Activated CD8-positive, alpha-beta T cell treated with anti-CD3 and anti-CD28 coated beads, Interleukin-2, amount 10 ng/mL, durations not matched to agents 7 days and 5 days (primary cell): Measurements from ENCODE around the gene NEK11. TPM values are rescaled to one million over a fixed set of nuclear protein-coding genes. Genes with fewer than 3 reads are reported as not detected.

Experiments
- ATAC-seq: fragments of 150-1000 bp; cut with Tn5 transposase; one replicate; pipeline ENCODE4 v1.10.0; 2021; ENCODE audit warnings: moderate library complexity
- CTCF ChIA-PET: fragments of 350-600 bp; sonication (Branson Sonifier 250); formaldehyde crosslinking; loops from one replicate; lab custom pipeline; 2021; ENCODE audit warnings: antibody characterized with exemption; lab: Charles Lee
- POLR2A ChIA-PET: fragments of 350-600 bp; sonication (Branson Sonifier 250); formaldehyde crosslinking; loops from one replicate; lab custom pipeline; 2021; ENCODE audit warnings: antibody characterized with exemption; lab: Charles Lee
- DNase-seq: peaks from one replicate; pipeline ENCODE4 v3.0.0-alpha.2; 2020
- H3K27ac Mint-ChIP-seq: one replicate; pipeline ENCODE4 v1.8.0; 2021; ENCODE audit warnings: mild to moderate bottlenecking, mixed read lengths
- H3K27me3 Mint-ChIP-seq: one replicate; pipeline ENCODE4 v1.8.0; 2021; ENCODE audit warnings: low read depth, mixed read lengths
- H3K36me3 Mint-ChIP-seq: one replicate; pipeline ENCODE4 v1.8.0; 2021; ENCODE audit warnings: low read depth, mixed read lengths
- H3K4me1 Mint-ChIP-seq: one replicate; pipeline ENCODE4 v1.8.0; 2021; ENCODE audit warnings: low read depth, mixed read lengths
- H3K4me3 Mint-ChIP-seq: one replicate; pipeline ENCODE4 v1.8.0; 2021; ENCODE audit warnings: mild to moderate bottlenecking, mixed read lengths
- H3K9me3 Mint-ChIP-seq: one replicate; pipeline ENCODE4 v1.8.0; 2022; ENCODE audit warnings: mixed read lengths; ENCODE audit not compliant: insufficient read depth
- total RNA-seq, 2 experiments: library from RNA; stranded (reverse); gene quantifications; one replicate each; pipeline ENCODE4 v1.2.3, GENCODE V29; 2021

NEK11 gene
- total RNA-seq, 2 experiments from 2014 or later, result 0.58 to 1.7 TPM

DNA sequence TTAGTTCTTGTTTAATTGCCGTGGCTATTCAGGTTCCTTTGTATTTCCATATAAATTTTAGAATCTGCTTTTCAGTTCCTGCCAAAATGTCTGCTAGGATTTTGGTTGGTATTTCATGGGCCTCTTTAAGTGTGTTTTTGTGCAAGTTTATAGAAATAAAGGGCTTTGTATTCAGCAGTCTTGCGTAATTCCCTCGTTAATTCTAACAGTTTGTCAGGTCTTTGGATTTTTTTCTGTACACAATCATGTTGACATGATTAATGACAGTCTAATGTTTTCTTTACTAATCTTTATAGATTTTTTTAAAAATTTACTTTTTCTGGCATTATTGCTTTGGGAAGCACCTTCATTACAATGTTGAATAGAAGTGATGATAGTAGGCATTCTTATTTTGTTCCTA lies 120.9 kb downstream of the NEK11 start:
- Mint-ChIP-seq H3K9me3 (no peaks in the 10 kb centered on the region), H3K27me3 (no peaks in the 10 kb centered on the region), H3K4me1 (no peaks in the 10 kb centered on the region), H3K36me3 (no peaks in the 10 kb centered on the region), H3K27ac (no peak overlapping the region), H3K4me3 (no peak overlapping the region)
- CTCF ChIA-PET, result no interaction called here
- POLR2A ChIA-PET, result no interaction called here
- DNase-seq, result no peak
- no peak for ATAC-seq

DNA sequence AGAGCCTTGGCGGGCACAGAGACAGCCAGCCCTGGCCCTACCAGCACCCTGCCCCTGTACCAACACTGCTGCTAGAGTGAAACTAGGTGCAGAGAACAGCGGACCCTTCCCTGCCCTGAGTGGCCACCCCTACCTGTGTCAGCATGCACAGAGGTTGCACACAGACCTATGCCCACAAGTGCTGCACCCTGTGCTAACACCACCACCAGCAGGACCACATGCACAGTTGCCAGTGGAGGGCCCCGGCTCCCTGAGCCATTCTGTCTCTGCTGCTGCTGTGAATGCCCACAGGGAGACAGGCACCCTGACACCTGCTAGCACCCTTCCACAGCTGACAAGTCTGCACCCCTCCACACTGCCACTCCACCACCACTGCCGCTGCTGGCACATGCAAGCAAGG lies 131.8 kb downstream of the NEK11 start:
- H3K9me3 Mint-ChIP-seq, result no peaks in the 10 kb centered on the region
- no peak overlapping the region for H3K4me3 Mint-ChIP-seq
- peaks cover 5% of the 10 kb centered on the region for H3K27me3 Mint-ChIP-seq
- ATAC-seq (no peak), DNase-seq (no peak)
- H3K27ac Mint-ChIP-seq, result no peak overlapping the region
- CTCF ChIA-PET, result no interaction called here
- POLR2A ChIA-PET, result no interaction called here
- H3K36me3 Mint-ChIP-seq, result no peaks in the 10 kb centered on the region
- H3K4me1 Mint-ChIP-seq, result no peaks in the 10 kb centered on the region

DNA sequence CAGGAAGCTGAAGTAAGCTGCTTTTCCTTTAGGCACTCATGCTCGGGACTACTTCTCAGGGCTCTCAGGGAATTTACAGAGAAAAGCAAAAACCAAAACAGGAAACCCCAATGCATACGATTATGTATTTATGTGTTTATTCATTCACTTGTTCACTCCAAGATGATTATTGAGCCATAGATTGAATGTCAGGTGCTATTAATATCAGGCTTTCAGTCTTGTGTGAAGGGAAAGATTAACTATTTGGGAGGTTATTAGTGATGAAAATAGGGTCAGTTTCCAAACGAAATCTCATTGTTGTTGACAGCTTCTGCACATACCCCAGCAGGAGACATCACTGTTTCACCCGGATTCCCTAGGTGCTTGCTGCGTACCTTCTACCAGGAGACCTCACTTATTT lies 135.8 kb downstream of the NEK11 start:
- Mint-ChIP-seq H3K27me3 (peaks cover 5% of the 10 kb centered on the region), H3K36me3 (no peaks in the 10 kb centered on the region), H3K4me1 (no peaks in the 10 kb centered on the region), H3K27ac (no peak overlapping the region), H3K4me3 (no peak overlapping the region), H3K9me3 (no peaks in the 10 kb centered on the region)
- no peak for ATAC-seq
- CTCF ChIA-PET, result interaction anchor here (0.7 to 1.1 kb wide), 2 partner anchors 14 to 129 kb away, joined by 3 read pairs; no protein-coding TSS in a partner anchor
- no peak for DNase-seq
- POLR2A ChIA-PET, result no interaction called here

DNA sequence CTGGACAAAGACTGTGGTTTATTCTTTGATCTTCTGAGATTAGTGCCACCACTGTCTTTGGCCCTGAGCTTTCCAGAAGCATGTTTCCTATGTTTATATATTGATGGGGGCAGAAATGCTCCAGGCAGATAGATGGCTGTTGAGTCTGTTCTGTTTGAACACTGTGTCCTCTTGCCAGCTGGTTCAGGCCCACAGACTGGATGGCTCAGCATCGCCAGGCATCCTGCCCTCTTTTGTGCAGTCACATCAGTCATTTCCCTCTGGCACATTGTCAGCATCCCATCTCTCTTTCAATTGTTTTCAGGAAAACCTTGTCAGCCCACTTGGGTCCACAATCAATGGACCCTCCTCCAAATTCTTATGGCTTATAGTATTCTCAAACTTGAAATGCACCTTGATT lies 141.2 kb downstream of the NEK11 start:
- Mint-ChIP-seq H3K36me3 (no peaks in the 10 kb centered on the region), H3K4me1 (peaks cover 19% of the 10 kb centered on the region), H3K4me3 (no peak overlapping the region), H3K27ac (no peak overlapping the region), H3K9me3 (no peaks in the 10 kb centered on the region), H3K27me3 (peaks cover 5% of the 10 kb centered on the region)
- no peak for DNase-seq
- ATAC-seq, result no peak
- POLR2A ChIA-PET, result no interaction called here
- CTCF ChIA-PET, result no interaction called here

DNA sequence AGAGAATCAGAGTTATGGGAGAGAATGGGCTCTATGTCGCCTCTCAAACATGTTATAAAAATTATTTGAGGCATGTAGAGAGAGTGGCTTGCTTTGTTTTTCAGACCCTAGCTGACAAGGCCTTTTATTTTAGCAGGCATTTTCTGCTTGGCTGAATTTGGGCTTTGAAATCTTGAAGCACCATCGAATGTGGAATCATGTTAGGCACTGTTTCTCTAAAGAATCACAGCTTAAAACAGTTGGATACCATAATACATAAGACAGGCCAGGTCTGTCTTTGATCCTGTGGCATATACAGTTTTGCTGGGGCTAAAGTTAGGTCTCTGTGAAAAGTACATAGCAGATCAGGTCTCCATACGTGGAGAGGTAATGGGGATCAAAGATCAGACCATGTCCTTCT lies 142.7 kb downstream of the NEK11 start:
- Mint-ChIP-seq H3K27me3 (peaks cover 2% of the 10 kb centered on the region), H3K36me3 (no peaks in the 10 kb centered on the region), H3K27ac (no peak overlapping the region), H3K4me1 (peaks cover 33% of the 10 kb centered on the region), H3K9me3 (no peaks in the 10 kb centered on the region), H3K4me3 (no peak overlapping the region)
- POLR2A ChIA-PET, result no interaction called here
- CTCF ChIA-PET, result no interaction called here
- no peak for ATAC-seq
- DNase-seq, result no peak

DNA sequence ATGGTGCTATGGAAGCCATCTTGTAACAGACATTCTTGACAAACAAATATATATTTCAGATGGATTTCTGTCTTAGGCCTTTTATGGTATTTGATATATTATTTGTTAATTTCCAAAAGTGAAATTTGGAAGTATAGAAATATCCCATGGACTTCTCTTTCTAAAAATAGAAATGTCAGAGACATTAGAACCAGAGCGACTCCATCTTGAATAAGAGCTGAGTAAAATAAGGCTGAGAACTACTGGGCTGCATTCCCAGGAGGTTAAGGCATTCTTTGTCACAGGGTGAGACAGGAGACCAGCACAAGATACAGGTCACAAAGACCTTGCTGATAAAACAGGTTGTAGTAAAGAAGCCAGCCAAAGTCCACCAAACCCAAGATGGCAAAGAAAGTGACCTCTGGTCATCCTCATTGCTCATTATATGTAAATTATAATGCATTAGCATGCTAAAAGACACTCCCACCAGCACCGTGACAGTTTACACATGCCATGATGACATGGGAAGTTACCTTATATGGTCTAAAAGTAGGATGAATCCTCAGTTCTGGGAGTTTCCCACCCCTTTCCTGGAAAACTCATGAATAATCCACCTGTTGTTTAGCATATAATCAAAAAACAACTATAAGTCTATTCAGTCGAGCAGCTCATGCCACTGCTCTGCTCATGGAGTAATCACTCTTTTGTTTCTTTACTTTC lies 146.0 kb downstream of the NEK11 start:
- Mint-ChIP-seq H3K4me1 (peaks cover 47% of the 10 kb centered on the region), H3K4me3 (no peak overlapping the region), H3K9me3 (no peaks in the 10 kb centered on the region), H3K27me3 (no peaks in the 10 kb centered on the region), H3K27ac (peak overlapping the region; percentile 90), H3K36me3 (peaks cover 4% of the 10 kb centered on the region)
- POLR2A ChIA-PET, result interaction anchor here (0.8 kb wide), 1 partner anchor 279 kb away, joined by 3 read pairs; the partner anchor contains the start of gene ATP2C1
- CTCF ChIA-PET, result interaction anchor here (1.6 kb wide), 1 partner anchor 21 kb away, joined by 3 read pairs; no protein-coding TSS in a partner anchor
- no peak for DNase-seq
- no peak for ATAC-seq

DNA sequence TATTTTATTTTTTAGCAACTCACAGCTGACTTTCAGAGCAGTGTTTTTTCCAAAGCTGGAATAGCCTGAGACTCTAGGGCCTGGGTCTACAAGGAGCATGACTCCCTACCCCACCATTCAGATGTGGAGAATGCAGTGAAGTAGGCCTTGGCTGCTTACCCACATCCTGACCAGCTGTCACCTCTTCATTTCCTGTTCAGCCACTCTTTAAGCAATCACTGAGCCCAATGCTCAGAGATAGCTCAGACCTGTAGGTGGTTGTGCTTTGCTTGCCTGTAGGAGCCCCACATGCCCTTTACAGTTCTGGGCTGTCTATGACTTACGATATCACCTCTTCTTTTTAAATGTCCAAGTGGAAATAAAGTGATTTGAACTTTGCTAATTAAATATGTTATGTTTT lies 148.1 kb downstream of the NEK11 start:
- H3K4me1 Mint-ChIP-seq, result peaks cover 47% of the 10 kb centered on the region
- peak overlapping the region; percentile 84 for H3K27ac Mint-ChIP-seq
- DNase-seq (peak; percentile 73), ATAC-seq (peak; percentile 97)
- peaks cover 4% of the 10 kb centered on the region for H3K36me3 Mint-ChIP-seq
- H3K27me3 Mint-ChIP-seq, result no peaks in the 10 kb centered on the region
- ChIA-PET POLR2A (no interaction called here), CTCF (interaction anchor here (0.9 kb wide), 1 partner anchor 13 kb away, joined by 3 read pairs; no protein-coding TSS in a partner anchor)
- peak overlapping the region; percentile 31 for H3K4me3 Mint-ChIP-seq
- no peaks in the 10 kb centered on the region for H3K9me3 Mint-ChIP-seq

DNA sequence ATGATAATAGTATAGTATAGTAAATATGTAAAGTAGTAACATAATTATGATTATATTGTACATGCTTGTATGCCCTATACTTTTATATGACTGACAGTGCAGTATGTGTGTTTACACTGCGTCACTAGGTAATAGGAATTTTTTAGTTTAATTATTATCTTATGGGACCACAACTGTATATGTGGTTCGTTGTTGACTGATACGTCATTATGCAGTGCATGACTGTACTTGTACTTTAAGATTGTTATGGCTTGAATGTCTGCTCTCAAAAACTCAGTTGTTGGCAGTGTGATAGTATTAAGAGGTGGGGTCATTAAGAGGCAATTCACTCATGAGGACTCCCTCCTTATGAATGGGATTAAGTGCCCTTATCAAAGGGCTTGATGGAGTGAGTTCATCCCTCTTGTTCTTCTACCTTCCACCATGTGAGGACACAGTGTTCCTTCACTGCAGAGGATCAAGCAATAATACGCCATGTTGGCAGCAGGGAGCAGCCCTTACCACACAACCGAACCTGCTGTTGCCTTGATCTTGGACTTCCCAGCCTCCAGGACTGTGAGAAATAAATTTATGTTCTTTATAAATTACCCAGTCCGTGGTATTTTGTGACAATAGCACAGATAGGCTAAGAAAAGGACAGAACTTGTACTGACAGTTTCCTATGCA lies 152.2 kb downstream of the NEK11 start:
- DNase-seq, result no peak
- peaks cover 4% of the 10 kb centered on the region for H3K36me3 Mint-ChIP-seq
- ChIA-PET CTCF (no interaction called here), POLR2A (no interaction called here)
- ATAC-seq, result no peak
- no peaks in the 10 kb centered on the region for H3K27me3 Mint-ChIP-seq
- no peaks in the 10 kb centered on the region for H3K9me3 Mint-ChIP-seq
- peaks cover 19% of the 10 kb centered on the region for H3K4me1 Mint-ChIP-seq
- no peak overlapping the region for H3K27ac Mint-ChIP-seq
- H3K4me3 Mint-ChIP-seq, result no peak overlapping the region

DNA sequence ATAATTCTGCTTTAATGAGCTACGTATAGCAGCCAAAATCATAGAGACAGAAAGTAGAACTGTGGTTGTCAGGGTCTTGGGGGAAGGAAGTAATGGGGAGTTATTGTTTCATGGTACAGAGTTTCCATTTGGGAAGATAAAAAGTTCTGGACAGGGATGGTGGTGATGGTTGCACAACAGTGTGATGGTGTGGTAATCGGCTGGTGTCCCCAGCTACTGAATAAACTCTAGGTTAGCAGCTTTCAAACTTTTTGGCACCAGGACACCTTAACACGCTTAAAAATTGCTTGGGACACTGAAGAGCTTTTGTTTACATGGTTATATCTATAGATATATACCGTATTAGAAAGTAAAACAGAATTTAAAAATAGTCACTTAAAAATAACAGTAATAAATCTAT lies 166.0 kb downstream of the NEK11 start:
- H3K9me3 Mint-ChIP-seq, result no peaks in the 10 kb centered on the region
- no peak overlapping the region for H3K4me3 Mint-ChIP-seq
- H3K4me1 Mint-ChIP-seq, result no peaks in the 10 kb centered on the region
- ChIA-PET POLR2A (no interaction called here), CTCF (no interaction called here)
- DNase-seq (no peak), ATAC-seq (no peak)
- H3K27ac Mint-ChIP-seq, result no peak overlapping the region
- no peaks in the 10 kb centered on the region for H3K36me3 Mint-ChIP-seq
- no peaks in the 10 kb centered on the region for H3K27me3 Mint-ChIP-seq

DNA sequence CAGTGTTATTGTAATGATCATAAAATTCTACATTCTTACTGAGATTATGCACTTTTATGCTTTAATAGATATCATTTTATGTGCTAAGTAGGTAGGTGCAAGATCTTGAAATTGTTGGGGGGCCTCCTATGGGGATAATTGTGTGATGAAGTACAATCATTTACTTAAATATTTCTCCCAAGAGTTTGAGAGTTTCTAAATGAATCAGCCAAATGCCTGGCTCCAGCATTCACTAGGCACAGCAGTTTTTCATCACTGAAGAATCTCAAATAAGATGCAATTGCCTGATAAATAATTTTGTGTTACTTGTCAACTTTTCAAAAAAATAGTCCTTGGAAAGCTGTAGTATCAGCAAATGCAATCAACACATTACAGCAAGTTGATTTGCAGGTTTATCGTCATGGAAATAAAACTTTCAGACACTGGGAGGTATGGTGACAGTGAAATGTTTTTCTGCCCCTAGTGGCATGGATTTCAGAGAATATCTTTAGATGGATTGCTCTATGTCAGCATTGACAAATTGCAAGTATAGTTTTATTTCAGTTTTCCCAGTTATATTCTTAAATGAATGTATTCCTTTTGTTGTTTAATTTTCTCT lies 167.1 kb downstream of the NEK11 start:
- Mint-ChIP-seq H3K36me3 (no peaks in the 10 kb centered on the region), H3K4me1 (no peaks in the 10 kb centered on the region), H3K27ac (no peak overlapping the region), H3K4me3 (no peak overlapping the region), H3K9me3 (no peaks in the 10 kb centered on the region), H3K27me3 (no peaks in the 10 kb centered on the region)
- DNase-seq (no peak), ATAC-seq (no peak)
- POLR2A ChIA-PET, result no interaction called here
- CTCF ChIA-PET, result no interaction called here

DNA sequence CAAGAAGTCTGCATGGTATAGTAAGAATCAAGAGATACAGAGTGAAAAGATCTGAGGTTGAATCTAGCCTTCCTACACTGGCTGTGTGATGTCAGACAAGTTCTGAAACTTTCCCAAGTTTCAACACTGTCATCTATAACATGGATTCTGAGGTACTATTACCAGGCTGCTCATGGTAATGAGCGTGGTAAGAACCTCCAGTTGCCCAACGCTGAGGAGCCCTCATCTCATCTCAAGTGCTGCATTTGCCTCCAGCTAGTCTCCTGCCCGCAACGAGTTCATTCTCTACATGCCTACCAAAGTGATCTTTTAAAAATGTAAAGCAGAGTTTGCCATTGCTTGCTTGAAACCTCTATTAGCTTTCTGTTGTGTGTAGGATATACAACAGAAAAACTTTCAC lies 168.1 kb downstream of the NEK11 start:
- Mint-ChIP-seq H3K27ac (no peak overlapping the region), H3K27me3 (no peaks in the 10 kb centered on the region), H3K9me3 (no peaks in the 10 kb centered on the region), H3K4me3 (no peak overlapping the region), H3K4me1 (no peaks in the 10 kb centered on the region), H3K36me3 (no peaks in the 10 kb centered on the region)
- ATAC-seq (no peak), DNase-seq (no peak)
- ChIA-PET CTCF (no interaction called here), POLR2A (no interaction called here)

DNA sequence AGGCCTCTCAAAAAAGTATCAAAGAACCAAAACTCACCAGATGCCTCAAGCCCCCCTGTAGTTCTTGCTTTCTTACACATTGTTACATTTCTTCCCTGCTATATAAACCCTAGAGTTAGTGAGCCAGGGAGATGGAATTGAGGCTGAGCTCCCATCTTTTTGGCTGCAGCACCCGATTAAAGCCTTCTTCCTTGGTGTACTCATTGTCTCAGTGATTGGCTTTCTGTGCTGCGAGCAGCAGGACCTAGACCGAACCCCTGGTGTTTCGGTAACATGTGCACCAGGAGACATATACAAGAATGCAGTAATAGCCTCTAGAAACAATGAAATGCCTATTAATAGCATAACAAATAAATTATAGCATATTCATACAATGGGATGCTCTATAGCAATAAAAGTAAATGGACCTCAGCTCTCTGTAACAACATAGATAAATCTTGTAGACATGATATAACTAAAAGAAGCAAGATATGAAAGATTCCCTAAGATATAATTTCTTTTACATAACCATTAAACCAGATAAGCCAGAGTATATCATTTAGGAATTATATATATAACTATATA lies 174.0 kb downstream of the NEK11 start:
- POLR2A ChIA-PET, result no interaction called here
- CTCF ChIA-PET, result no interaction called here
- ATAC-seq (no peak), DNase-seq (no peak)
- H3K9me3 Mint-ChIP-seq, result peaks cover 12% of the 10 kb centered on the region
- H3K27ac Mint-ChIP-seq, result no peak overlapping the region
- peaks cover 3% of the 10 kb centered on the region for H3K36me3 Mint-ChIP-seq
- no peaks in the 10 kb centered on the region for H3K27me3 Mint-ChIP-seq
- no peaks in the 10 kb centered on the region for H3K4me1 Mint-ChIP-seq
- no peak overlapping the region for H3K4me3 Mint-ChIP-seq
